Left lung (tissue), 10 donors: ENCODE measurements around the gene SYAP1. TPM values are rescaled to one million over a fixed set of nuclear protein-coding genes. Genes with fewer than 3 reads are reported as not detected.
A peak's percentile ranks its signal among the peaks of the same experiment; 100 is the strongest.

Experiments used
- ATAC-seq: fragments of 200-7000 bp; cut with Tn5 transposase; one replicate; pipeline ENCODE4 v1.9.1; 2020; ENCODE audit warnings: moderate library complexity
- DNase-seq, 4 donors: peaks; one replicate each; pipeline ENCODE4 v3.0.0-alpha.2; 2013 to 2020
- H3K27ac ChIP-seq, 2 donors: fragments of 200-600 bp; sonication (generic) in 1 of 2; one replicate each; pipeline versions ENCODE4 v1.5.0 to v1.8.0; 2020 to 2021
- H3K27me3 ChIP-seq, 2 donors: fragments of 200-600 bp; sonication (generic) in 1 of 2; one replicate each; pipeline versions ENCODE4 v1.5.0 to v1.8.0; 2020 to 2021
- H3K36me3 ChIP-seq, 2 donors: fragments of 200-600 bp; sonication (generic) in 1 of 2; one replicate each; pipeline versions ENCODE4 v1.5.0 to v1.8.0; 2020 to 2021
- H3K4me1 ChIP-seq, 2 donors: fragments of 200-600 bp; one replicate each; pipeline ENCODE4 v1.8.0; 2021
- H3K4me3 ChIP-seq, 2 donors: fragments of 200-600 bp; sonication (generic) in 1 of 2; one replicate each; pipeline versions ENCODE4 v1.5.0 to v1.8.0; 2020 to 2021; ENCODE audit warnings: mild to moderate bottlenecking in 1 of 2
- H3K9me3 ChIP-seq, 2 donors: fragments of 200-600 bp; sonication (generic) in 1 of 2; one replicate each; pipeline versions ENCODE4 v1.5.0 to v1.8.0; 2020 to 2021
- intact Hi-C, 2 donors: fragments of 100-400 bp; cut with DNase I; formaldehyde crosslinking; loops; one replicate each; pipeline versions ENCODE4 v1.11.2 to v1.14.2; 2022
- polyA plus RNA-seq, 6 donors: library from polyadenylated mRNA; unstranded; fragments of 120-200 nt; gene quantifications; one replicate each; pipeline ENCODE4 v1.2.1, GENCODE V29; 2013; ENCODE audit not compliant: insufficient read length in 6 of 6
- total RNA-seq, 2 donors: library from RNA; stranded (reverse); fragmentation: NEBNext Ultra II Directional; extraction: Animal tissue kit (Norgen Biotek cat#: 25700); gene quantifications; one replicate each; pipeline ENCODE4 v1.2.1, GENCODE V29; 2021
- TF ChIP-seq, protein P1 (sequence below), 2 donors: fragments of 200-600 bp; sonication (generic) in 1 of 2; IDR thresholded peaks; one replicate each; pipeline versions ENCODE4 v1.5.0 to v1.8.0; 2021; ENCODE audit warnings: antibody characterized with exemption in 2 of 2
- donor health status: DM: no; HTN: yes; CAD: no.
- donor health status: DM: no; HTN: no; CAD: no.

Gene SYAP1
- total and polyA plus RNA-seq, 8 donors = 17.9 to 36.9 (median 23.0) TPM

DNA sequence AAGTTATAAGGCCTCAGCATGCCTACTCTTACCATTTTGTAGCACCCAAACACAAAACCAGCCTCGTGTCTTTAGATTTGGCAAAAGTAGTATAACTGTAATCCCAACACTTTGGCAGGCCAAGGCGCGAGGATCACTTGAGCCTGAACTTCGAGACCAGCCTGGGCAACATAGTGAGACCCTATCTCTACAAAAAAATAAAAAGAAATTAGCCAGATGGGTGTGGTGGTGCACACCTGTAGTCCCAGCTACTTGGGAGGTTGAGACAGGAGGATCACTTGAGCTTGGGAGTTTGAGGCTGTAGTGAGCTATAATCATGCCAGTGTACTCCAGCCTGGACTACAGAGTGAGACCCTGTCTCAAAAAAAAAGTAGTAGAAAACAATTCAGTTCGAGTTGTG, 17.6 kb downstream of the SYAP1 start:
- no peaks in the 10 kb centered on the region for H3K9me3 ChIP-seq
- peaks cover 5 to 42% of the 10 kb centered on the region in 2 donors for H3K36me3 ChIP-seq
- H3K4me1 ChIP-seq = no peaks in the 10 kb centered on the region
- H3K27me3 ChIP-seq = no peaks in the 10 kb centered on the region
- ATAC-seq = no peak
- TF ChIP-seq, protein P1, sequence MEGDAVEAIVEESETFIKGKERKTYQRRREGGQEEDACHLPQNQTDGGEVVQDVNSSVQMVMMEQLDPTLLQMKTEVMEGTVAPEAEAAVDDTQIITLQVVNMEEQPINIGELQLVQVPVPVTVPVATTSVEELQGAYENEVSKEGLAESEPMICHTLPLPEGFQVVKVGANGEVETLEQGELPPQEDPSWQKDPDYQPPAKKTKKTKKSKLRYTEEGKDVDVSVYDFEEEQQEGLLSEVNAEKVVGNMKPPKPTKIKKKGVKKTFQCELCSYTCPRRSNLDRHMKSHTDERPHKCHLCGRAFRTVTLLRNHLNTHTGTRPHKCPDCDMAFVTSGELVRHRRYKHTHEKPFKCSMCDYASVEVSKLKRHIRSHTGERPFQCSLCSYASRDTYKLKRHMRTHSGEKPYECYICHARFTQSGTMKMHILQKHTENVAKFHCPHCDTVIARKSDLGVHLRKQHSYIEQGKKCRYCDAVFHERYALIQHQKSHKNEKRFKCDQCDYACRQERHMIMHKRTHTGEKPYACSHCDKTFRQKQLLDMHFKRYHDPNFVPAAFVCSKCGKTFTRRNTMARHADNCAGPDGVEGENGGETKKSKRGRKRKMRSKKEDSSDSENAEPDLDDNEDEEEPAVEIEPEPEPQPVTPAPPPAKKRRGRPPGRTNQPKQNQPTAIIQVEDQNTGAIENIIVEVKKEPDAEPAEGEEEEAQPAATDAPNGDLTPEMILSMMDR (IDR thresholded peaks at IDR 0.05) = no peak
- intact Hi-C loops = no loop called here
- no peak for DNase-seq
- no peak overlapping the region for H3K4me3 ChIP-seq
- H3K27ac ChIP-seq = no peak overlapping the region

DNA sequence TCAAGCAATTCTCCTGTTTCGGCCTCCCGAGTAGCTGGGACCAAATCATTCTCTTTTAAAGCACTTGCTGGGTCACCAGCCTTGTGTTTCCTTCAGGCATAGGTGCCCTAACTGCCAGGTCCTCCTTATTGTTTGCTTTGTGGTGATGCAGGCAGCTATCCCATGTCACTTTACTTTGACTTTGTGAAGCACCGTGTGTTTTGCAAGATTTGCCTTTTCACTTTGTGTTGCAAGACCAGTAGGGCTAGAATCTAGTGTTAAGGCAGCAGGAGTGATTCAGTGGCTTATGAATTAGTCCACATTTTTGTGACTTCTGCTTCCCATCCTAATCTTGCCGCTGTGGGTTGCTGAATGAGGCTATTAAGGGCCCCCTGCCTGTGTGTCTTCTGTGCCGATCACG, 20.2 kb downstream of the SYAP1 start:
- H3K36me3 ChIP-seq = peaks cover 5 to 67% of the 10 kb centered on the region in 2 donors
- TF ChIP-seq, protein P1 (IDR thresholded peaks at IDR 0.05) = no peak
- no peaks in the 10 kb centered on the region for H3K27me3 ChIP-seq
- H3K9me3 ChIP-seq = no peaks in the 10 kb centered on the region
- no peak overlapping the region for H3K27ac ChIP-seq
- intact Hi-C loops = no loop called here
- ATAC-seq (peak; percentile 70), DNase-seq (no peak)
- H3K4me3 ChIP-seq = no peak overlapping the region
- no peaks in the 10 kb centered on the region for H3K4me1 ChIP-seq

DNA sequence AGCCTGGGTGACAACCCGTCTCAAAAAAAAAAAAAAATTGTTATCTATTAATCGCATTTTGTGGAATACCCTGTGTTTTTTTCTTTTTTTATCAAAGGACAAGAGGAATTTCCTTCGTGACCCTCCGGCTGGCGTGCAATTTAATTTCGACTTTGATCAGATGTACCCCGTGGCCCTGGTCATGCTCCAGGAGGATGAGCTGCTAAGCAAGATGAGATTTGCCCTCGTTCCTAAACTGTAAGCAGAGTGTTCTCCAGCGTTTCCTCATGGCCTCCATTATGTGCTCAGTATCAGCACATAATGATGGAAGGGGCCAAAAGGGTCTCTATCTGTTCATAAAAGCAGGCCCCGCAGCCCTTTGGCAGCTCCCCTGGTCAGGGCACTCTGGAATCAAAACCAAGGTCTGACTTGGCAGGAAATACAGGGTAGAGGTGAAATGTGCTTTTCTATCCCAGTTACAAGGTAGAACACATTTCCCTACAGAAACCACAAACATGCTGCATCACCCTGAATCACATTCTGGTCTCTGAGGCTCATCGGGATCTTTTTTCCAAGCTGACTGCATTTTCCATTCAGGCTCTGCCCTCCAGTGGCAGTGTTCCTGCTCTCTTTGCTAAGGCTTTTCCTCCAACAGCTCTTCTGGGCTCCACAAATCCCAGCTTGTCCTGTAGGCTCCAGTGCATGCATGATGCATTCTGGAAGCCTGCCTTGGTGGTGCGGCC, 24.4 kb downstream of the SYAP1 start:
- no peak overlapping the region for H3K4me3 ChIP-seq
- no peaks in the 10 kb centered on the region for H3K27me3 ChIP-seq
- TF ChIP-seq, protein P1 (IDR thresholded peaks at IDR 0.05) = no peak
- no peak for DNase-seq
- no peak for ATAC-seq
- H3K36me3 ChIP-seq = peaks cover 0 to 72% of the 10 kb centered on the region in 2 donors
- H3K27ac ChIP-seq = no peak overlapping the region
- intact Hi-C loops = no loop called here
- H3K9me3 ChIP-seq = no peaks in the 10 kb centered on the region
- H3K4me1 ChIP-seq = no peaks in the 10 kb centered on the region

DNA sequence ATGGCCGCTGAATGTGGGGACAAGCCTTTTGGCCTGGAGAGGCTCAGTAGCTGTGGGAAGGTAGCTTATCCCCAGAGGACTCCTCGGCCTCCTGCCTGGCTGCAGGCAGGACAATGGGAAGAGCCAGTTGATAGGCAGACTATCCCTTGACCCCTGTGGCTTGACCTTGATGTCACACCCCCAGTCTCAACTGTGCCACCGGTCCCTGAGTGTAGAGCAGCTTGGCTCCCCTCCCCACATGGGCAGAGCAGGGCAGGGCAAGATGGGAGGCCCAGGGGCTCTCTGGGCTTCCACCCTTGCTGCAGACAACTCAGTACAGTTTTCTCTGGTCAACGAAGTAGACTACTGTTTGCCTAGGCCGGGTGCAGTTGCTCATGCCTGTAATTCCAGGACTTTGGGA, 25.7 kb downstream of the SYAP1 start:
- intact Hi-C loops = no loop called here
- Histone ChIP-seq H3K27me3 (no peaks in the 10 kb centered on the region), H3K36me3 (peaks cover 0 to 83% of the 10 kb centered on the region in 2 donors), H3K4me3 (no peak overlapping the region), H3K9me3 (no peaks in the 10 kb centered on the region), H3K27ac (no peak overlapping the region), H3K4me1 (no peaks in the 10 kb centered on the region)
- TF ChIP-seq, protein P1 (IDR thresholded peaks at IDR 0.05) = no peak
- DNase-seq (no peak), ATAC-seq (no peak)

DNA sequence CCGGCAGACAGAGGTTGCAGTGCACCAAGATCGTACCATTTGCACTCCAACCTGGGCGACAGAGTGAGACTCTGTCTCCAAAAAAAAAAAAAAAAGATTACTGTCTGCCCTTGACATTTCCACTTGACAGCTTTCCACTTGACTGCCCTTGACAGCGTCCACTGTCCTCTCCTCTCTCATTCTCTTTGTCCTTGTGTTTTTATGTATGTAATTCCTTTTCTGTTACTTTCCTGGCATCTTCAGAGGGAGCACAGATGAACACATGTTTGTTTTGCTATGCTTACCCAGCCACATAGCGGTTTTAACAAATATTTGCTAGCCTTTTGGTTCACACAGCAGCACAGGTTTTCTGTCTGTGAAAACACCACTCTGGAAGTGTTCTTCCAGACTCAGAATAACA, 26.2 kb downstream of the SYAP1 start:
- DNase-seq (no peak), ATAC-seq (no peak)
- H3K4me1 ChIP-seq = no peaks in the 10 kb centered on the region
- TF ChIP-seq, protein P1 (IDR thresholded peaks at IDR 0.05) = no peak
- H3K27ac ChIP-seq = no peak overlapping the region
- H3K4me3 ChIP-seq = no peak overlapping the region
- intact Hi-C loops = no loop called here
- H3K27me3 ChIP-seq = no peaks in the 10 kb centered on the region
- peaks cover 0 to 86% of the 10 kb centered on the region in 2 donors for H3K36me3 ChIP-seq
- H3K9me3 ChIP-seq = no peaks in the 10 kb centered on the region
